ENCODE measurements around the gene MCAT.

GRCh38 chr22:43134553-43134952 lies 8.6 kb downstream of the MCAT start:
- TF ChIP-seq EZH2 (IDR thresholded peaks at IDR 0.05) (no peak), CTCF (IDR thresholded peaks at IDR 0.05) (no peak)
